ENCODE results near the gene RITA1. TPM values are rescaled to one million over a fixed set of nuclear protein-coding genes. Genes with fewer than 3 reads are reported as not detected.
A peak's percentile ranks its signal among the peaks of the same experiment; 100 is the strongest.

The RITA1 gene
- total RNA-seq, 2 experiments from 2014 or later: 18.5 to 19.1 TPM

GRCh38 chr12:113194971-113195391 is 9.5 kb downstream of the RITA1 start:
- ChIA-PET CTCF (interaction anchor here (1.4 to 3.7 kb wide), 4 partner anchors 9 to 38 kb away, joined by 3 to 15 read pairs (median 4); partner anchors contain the start of genes DDX54 and RITA1), POLR2A (interaction anchor here (1.3 to 3.1 kb wide), 2 partner anchors 9 to 19 kb away, joined by 3 to 17 read pairs; partner anchors contain the start of genes DDX54 and RITA1)
- Mint-ChIP-seq H3K27ac (no peak overlapping the region), H3K36me3 (ENCODE audit: low read depth) (peaks cover 9% of the 10 kb centered on the region), H3K4me3 (no peak overlapping the region), H3K9me3 (no peaks in the 10 kb centered on the region), H3K27me3 (no peaks in the 10 kb centered on the region), H3K4me1 (ENCODE audit: low read depth) (no peaks in the 10 kb centered on the region)
- DNase-seq: no peak
- ATAC-seq: no peak
- TF ChIP-seq, protein P1, sequence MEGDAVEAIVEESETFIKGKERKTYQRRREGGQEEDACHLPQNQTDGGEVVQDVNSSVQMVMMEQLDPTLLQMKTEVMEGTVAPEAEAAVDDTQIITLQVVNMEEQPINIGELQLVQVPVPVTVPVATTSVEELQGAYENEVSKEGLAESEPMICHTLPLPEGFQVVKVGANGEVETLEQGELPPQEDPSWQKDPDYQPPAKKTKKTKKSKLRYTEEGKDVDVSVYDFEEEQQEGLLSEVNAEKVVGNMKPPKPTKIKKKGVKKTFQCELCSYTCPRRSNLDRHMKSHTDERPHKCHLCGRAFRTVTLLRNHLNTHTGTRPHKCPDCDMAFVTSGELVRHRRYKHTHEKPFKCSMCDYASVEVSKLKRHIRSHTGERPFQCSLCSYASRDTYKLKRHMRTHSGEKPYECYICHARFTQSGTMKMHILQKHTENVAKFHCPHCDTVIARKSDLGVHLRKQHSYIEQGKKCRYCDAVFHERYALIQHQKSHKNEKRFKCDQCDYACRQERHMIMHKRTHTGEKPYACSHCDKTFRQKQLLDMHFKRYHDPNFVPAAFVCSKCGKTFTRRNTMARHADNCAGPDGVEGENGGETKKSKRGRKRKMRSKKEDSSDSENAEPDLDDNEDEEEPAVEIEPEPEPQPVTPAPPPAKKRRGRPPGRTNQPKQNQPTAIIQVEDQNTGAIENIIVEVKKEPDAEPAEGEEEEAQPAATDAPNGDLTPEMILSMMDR (IDR thresholded peaks at IDR 0.05): no peak
- intact Hi-C loops (cut with micrococcal nuclease): loop anchor here (5.0 to 10.0 kb wide), 2 partner anchors 37 to 220 kb away; no protein-coding TSS in a partner anchor

- Mint-ChIP-seq H3K27ac (no peak overlapping the region), H3K4me1 (ENCODE audit: low read depth) (no peaks in the 10 kb centered on the region), H3K4me3 (no peak overlapping the region), H3K36me3 (ENCODE audit: low read depth) (peaks cover 9% of the 10 kb centered on the region), H3K9me3 (no peaks in the 10 kb centered on the region), H3K27me3 (no peaks in the 10 kb centered on the region)
- POLR2A ChIA-PET: interaction anchor here (1.3 to 3.1 kb wide), 2 partner anchors 10 to 19 kb away, joined by 3 to 17 read pairs; partner anchors contain the start of genes DDX54 and RITA1
- TF ChIP-seq, protein P1 (IDR thresholded peaks at IDR 0.05): no peak
- DNase-seq (no peak), ATAC-seq (no peak)
- intact Hi-C loops (cut with micrococcal nuclease): loop anchor here (5.0 to 10.0 kb wide), 2 partner anchors 37 to 219 kb away; no protein-coding TSS in a partner anchor
- CTCF ChIA-PET: interaction anchor here (0.8 to 3.7 kb wide), 5 partner anchors 8 to 124 kb away, joined by 3 to 15 read pairs (median 4); partner anchors contain the start of genes DDX54 and RITA1
Observed at GRCh38 chr12:113195598-113195997, 10.1 kb downstream of the RITA1 start.

DNA sequence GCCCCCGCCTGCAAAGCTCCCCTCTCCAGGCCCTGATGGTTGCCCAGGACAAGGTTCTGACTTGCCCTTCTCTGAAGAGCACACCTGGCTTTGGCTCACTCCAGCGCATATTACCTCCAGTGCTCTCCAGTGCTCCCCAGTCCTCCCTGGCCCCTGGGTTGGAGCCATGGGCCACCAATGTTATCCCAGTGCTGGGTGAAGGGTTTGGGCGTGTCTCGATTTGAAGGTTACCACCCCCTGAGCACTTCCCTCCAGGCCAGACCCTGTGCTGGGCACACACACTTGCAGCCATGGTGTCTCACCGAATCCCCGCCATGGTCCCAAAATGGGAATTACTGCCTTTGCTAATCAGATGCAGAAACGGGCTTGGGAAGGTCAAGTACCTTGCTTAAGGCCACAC is 11.1 kb downstream of the RITA1 start:
- ChIA-PET POLR2A (interaction anchor here (3.1 kb wide), 1 partner anchor 11 kb away, joined by 17 read pairs; the partner anchor contains the start of genes DDX54 and RITA1), CTCF (interaction anchor here (1.0 to 3.7 kb wide), 6 partner anchors 10 to 229 kb away, joined by 4 to 15 read pairs (median 5); partner anchors contain the start of genes DDX54 and RITA1)
- Mint-ChIP-seq H3K27me3 (no peaks in the 10 kb centered on the region), H3K4me1 (ENCODE audit: low read depth) (no peaks in the 10 kb centered on the region), H3K4me3 (no peak overlapping the region), H3K27ac (no peak overlapping the region), H3K36me3 (ENCODE audit: low read depth) (peaks cover 5% of the 10 kb centered on the region), H3K9me3 (no peaks in the 10 kb centered on the region)
- intact Hi-C loops (cut with micrococcal nuclease): loop anchor here (5.0 to 10.0 kb wide), 2 partner anchors 36 to 218 kb away; no protein-coding TSS in a partner anchor
- DNase-seq (no peak), ATAC-seq (peak; percentile 8)
- TF ChIP-seq, protein P1 (IDR thresholded peaks at IDR 0.05): no peak

- POLR2A ChIA-PET: interaction anchor here (1.2 to 3.1 kb wide), 2 partner anchors 11 to 12 kb away, joined by 5 to 17 read pairs; partner anchors contain the start of genes DDX54 and RITA1
Observed at GRCh38 chr12:113196990-113197389, 11.5 kb downstream of the RITA1 start.

More at GRCh38 chr12:113196990-113197389, 11.5 kb downstream of the RITA1 start:
- H3K4me1 Mint-ChIP-seq (ENCODE audit: low read depth): no peaks in the 10 kb centered on the region
- CTCF ChIA-PET: interaction anchor here (0.7 to 3.7 kb wide), 6 partner anchors 11 to 228 kb away, joined by 4 to 15 read pairs (median 5); partner anchors contain the start of genes DDX54 and RITA1
- peaks cover 3% of the 10 kb centered on the region for H3K36me3 Mint-ChIP-seq (ENCODE audit: low read depth)
- no peaks in the 10 kb centered on the region for H3K27me3 Mint-ChIP-seq
- peak; percentile 100 for ATAC-seq
- H3K9me3 Mint-ChIP-seq: no peaks in the 10 kb centered on the region
- TF ChIP-seq, protein P1 (IDR thresholded peaks at IDR 0.05): peak; percentile 68
- H3K4me3 Mint-ChIP-seq: no peak overlapping the region
- DNase-seq: peak; percentile 81
- intact Hi-C loops (cut with micrococcal nuclease): loop anchor here (5.0 to 10.0 kb wide), 2 partner anchors 35 to 218 kb away; no protein-coding TSS in a partner anchor
- H3K27ac Mint-ChIP-seq: no peak overlapping the region
